Measurements from ENCODE around the gene HOXB13.

- TF ChIP-seq YY1 (IDR thresholded peaks at IDR 0.05; ENCODE audit: low read depth) (no peak), FOXM1 (IDR thresholded peaks at IDR 0.05; ENCODE audit: borderline replicate concordance, low read depth) (no peak), TAF1 (IDR thresholded peaks at IDR 0.05; ENCODE audit: low read depth) (no peak), CEBPB (IDR thresholded peaks at IDR 0.05) (no peak), NFIC (IDR thresholded peaks at IDR 0.05) (no peak), EP300 (IDR thresholded peaks at IDR 0.05; ENCODE audit: borderline replicate concordance) (no peak), TCF12 (IDR thresholded peaks at IDR 0.05; ENCODE audit: low read depth) (no peak)
Measured at GRCh38 chr17:48753794-48754499, 25.4 kb upstream of the HOXB13 start.
